Hepatocyte (in vitro differentiated cells): ENCODE results near the gene BTG1.

Experiments
- EZH2 ChIP-seq: fragments of 200-600 bp; sonication (generic); IDR thresholded peaks from 2 replicates; pipeline ENCODE4 v1.6.1; 2016; ENCODE audit warnings: antibody characterized with exemption, mild to moderate bottlenecking, borderline replicate concordance
- TF ChIP-seq, protein P1 (sequence below): fragments of 200-600 bp; sonication (generic); IDR thresholded peaks from 2 replicates; pipeline ENCODE4 v1.5.1; 2016; ENCODE audit warnings: antibody characterized with exemption, mild to moderate bottlenecking; ENCODE audit not compliant: poor library complexity

GRCh38 chr12:92109613-92110012 lies 36.0 kb downstream of the BTG1 start:
- TF ChIP-seq EZH2 = no peak
- TF ChIP-seq, protein P1, sequence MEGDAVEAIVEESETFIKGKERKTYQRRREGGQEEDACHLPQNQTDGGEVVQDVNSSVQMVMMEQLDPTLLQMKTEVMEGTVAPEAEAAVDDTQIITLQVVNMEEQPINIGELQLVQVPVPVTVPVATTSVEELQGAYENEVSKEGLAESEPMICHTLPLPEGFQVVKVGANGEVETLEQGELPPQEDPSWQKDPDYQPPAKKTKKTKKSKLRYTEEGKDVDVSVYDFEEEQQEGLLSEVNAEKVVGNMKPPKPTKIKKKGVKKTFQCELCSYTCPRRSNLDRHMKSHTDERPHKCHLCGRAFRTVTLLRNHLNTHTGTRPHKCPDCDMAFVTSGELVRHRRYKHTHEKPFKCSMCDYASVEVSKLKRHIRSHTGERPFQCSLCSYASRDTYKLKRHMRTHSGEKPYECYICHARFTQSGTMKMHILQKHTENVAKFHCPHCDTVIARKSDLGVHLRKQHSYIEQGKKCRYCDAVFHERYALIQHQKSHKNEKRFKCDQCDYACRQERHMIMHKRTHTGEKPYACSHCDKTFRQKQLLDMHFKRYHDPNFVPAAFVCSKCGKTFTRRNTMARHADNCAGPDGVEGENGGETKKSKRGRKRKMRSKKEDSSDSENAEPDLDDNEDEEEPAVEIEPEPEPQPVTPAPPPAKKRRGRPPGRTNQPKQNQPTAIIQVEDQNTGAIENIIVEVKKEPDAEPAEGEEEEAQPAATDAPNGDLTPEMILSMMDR = no peak
